Left ventricle myocardium inferior (tissue), 1 donor: ENCODE measurements around the gene SLC44A5. TPM values are rescaled to one million over a fixed set of nuclear protein-coding genes. Genes with fewer than 3 reads are reported as not detected.

Source experiments
- DNase-seq: peaks from one replicate; pipeline ENCODE4 v3.0.0-alpha.2; 2020
- H3K27ac ChIP-seq: fragments of 200-600 bp; replicated peaks from 2 replicates; pipeline ENCODE4 v1.8.0; 2021
- H3K27me3 ChIP-seq: fragments of 200-600 bp; 2 replicates; pipeline ENCODE4 v1.8.0; 2021; ENCODE audit warnings: low read depth
- H3K36me3 ChIP-seq: fragments of 200-600 bp; 2 replicates; pipeline ENCODE4 v1.8.0; 2021
- H3K4me1 ChIP-seq: fragments of 200-600 bp; 2 replicates; pipeline ENCODE4 v1.8.0; 2021
- H3K4me3 ChIP-seq: fragments of 200-600 bp; 2 replicates; pipeline ENCODE4 v1.8.0; 2021; ENCODE audit warnings: mild to moderate bottlenecking, moderate library complexity
- H3K9me3 ChIP-seq: fragments of 200-600 bp; replicated peaks from 2 replicates; pipeline ENCODE4 v1.8.0; 2021
- intact Hi-C: fragments of 100-400 bp; cut with micrococcal nuclease; formaldehyde crosslinking; loops from one replicate; pipeline ENCODE4 v1.11.0; 2022
- total RNA-seq: library from RNA; stranded (reverse); fragmentation: NEBNext Ultra II Directional; extraction: Animal tissue kit (Norgen Biotek cat#: 25700); gene quantifications from one replicate; pipeline ENCODE4 v1.2.1, GENCODE V29; 2021
- TF ChIP-seq, protein P1 (sequence below): fragments of 200-600 bp; IDR thresholded peaks from 2 replicates; pipeline ENCODE4 v1.8.0; 2021; ENCODE audit warnings: antibody characterized with exemption, mild to moderate bottlenecking, borderline replicate concordance
- donor health status: DM: no; HTN: yes; CAD: no; lungs with severe emphysema.

Gene SLC44A5
- total RNA-seq, 1 donor from 2014 or later: 0.58 TPM

DNA sequence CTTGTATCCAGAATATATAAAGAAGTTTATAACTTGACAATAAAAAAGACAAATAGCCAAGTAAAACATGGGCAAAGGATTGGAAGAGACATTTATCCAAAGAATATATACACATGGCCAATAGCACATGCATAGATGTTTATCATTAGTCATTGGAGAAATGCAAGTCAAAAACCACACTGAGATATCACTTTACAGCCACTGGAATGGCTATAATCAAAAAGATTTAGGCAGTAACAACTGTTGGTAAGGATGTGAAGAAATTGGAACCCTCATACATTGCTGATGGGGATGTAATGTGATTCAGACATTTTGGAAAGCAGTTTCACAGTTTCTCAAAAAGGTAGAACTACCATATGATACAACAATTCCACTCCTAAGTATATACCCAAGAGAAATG is 51.1 kb downstream of the SLC44A5 start:
- Histone ChIP-seq H3K27me3 (no peaks in the 10 kb centered on the region), H3K27ac (no peak overlapping the region), H3K9me3 (peaks cover 7% of the 10 kb centered on the region), H3K36me3 (no peaks in the 10 kb centered on the region), H3K4me3 (no peak overlapping the region), H3K4me1 (no peaks in the 10 kb centered on the region)
- intact Hi-C loops: no loop called here
- no peak for DNase-seq
- TF ChIP-seq, protein P1, sequence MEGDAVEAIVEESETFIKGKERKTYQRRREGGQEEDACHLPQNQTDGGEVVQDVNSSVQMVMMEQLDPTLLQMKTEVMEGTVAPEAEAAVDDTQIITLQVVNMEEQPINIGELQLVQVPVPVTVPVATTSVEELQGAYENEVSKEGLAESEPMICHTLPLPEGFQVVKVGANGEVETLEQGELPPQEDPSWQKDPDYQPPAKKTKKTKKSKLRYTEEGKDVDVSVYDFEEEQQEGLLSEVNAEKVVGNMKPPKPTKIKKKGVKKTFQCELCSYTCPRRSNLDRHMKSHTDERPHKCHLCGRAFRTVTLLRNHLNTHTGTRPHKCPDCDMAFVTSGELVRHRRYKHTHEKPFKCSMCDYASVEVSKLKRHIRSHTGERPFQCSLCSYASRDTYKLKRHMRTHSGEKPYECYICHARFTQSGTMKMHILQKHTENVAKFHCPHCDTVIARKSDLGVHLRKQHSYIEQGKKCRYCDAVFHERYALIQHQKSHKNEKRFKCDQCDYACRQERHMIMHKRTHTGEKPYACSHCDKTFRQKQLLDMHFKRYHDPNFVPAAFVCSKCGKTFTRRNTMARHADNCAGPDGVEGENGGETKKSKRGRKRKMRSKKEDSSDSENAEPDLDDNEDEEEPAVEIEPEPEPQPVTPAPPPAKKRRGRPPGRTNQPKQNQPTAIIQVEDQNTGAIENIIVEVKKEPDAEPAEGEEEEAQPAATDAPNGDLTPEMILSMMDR: no peak

DNA sequence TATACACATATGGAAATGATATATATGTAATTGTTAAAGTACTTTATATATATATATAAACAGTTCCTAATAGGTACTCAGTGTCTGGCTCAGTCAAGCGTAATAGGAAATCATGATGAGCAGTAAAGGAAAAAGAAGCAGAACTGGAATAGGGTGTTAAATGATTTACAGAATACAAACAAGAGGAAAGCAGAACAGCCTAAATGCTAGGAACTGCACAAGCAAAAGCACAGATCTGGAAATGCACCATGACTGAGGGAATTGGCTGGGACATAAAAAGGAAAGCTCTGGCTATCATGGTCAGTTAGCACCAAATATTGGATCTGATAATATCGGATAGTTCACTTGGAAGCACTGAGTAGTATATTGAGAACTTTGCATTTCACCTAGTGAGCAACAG is 51.8 kb downstream of the SLC44A5 start:
- Histone ChIP-seq H3K4me1 (no peaks in the 10 kb centered on the region), H3K27me3 (no peaks in the 10 kb centered on the region), H3K4me3 (no peak overlapping the region), H3K9me3 (peaks cover 10% of the 10 kb centered on the region), H3K27ac (no peak overlapping the region), H3K36me3 (no peaks in the 10 kb centered on the region)
- intact Hi-C loops: no loop called here
- TF ChIP-seq, protein P1: no peak
- no peak for DNase-seq

DNA sequence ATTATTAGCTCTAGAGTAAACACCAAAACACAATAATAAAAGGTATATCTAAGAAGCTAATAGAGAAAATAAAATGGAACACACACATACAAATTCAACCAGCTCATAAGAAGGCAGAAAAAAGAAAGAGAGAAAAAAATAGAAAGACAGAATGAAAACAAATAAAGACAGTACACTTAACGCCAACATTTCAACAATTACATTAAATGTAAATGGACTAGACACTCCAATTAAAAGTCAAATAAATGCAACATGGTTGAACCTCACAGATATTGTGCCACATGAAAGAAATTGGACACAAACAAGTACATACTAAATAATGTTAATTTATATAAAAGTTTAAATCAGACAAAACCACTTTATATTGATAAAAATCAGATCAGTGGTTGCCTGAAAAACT is 56.0 kb downstream of the SLC44A5 start:
- Histone ChIP-seq H3K4me3 (no peak overlapping the region), H3K27ac (no peak overlapping the region), H3K9me3 (peaks cover 10% of the 10 kb centered on the region), H3K27me3 (no peaks in the 10 kb centered on the region), H3K36me3 (no peaks in the 10 kb centered on the region), H3K4me1 (no peaks in the 10 kb centered on the region)
- TF ChIP-seq, protein P1: no peak
- DNase-seq: no peak
- intact Hi-C loops: no loop called here

DNA sequence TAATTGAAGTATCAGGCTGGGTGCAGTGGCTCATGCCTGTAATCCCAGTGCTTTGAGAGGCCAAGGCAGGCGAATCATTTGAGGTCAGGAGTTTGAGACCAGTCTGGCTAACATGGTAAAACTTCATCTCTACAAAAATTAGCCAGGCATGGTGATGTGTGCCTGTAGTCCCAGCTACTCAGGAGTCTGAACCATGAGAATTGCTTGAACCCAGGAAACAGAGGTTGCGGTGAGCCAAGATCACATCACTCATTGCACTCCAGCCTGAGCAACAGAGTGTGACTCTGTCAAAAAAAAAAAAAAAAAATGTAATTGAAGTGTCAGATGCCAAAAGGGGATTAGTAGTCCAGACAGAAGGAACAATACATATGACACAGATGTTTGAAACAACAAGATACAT is 56.7 kb downstream of the SLC44A5 start:
- no peaks in the 10 kb centered on the region for H3K27me3 ChIP-seq
- no peaks in the 10 kb centered on the region for H3K4me1 ChIP-seq
- H3K36me3 ChIP-seq: no peaks in the 10 kb centered on the region
- TF ChIP-seq, protein P1: no peak
- intact Hi-C loops: no loop called here
- H3K27ac ChIP-seq: no peak overlapping the region
- H3K9me3 ChIP-seq: peaks cover 10% of the 10 kb centered on the region
- no peak for DNase-seq
- H3K4me3 ChIP-seq: no peak overlapping the region

DNA sequence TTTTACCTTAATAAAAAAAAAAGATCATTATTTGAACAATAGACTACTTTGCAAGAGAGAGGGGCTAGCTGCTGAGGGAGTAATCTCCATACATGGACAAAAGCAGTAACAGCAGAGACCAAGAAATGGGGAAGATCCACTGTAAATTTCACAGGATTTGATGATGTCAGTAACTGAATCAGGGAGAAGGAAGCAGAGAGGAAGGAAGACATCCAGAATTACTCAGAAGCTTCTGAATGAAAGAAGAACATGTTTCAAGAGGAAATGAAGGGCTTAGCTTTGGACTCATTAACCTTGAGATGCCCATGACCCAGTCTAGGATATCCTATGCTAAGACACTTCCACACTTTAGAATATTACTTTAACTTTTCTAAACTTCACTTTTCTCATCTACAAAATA is 60.4 kb downstream of the SLC44A5 start:
- peaks cover 10% of the 10 kb centered on the region for H3K9me3 ChIP-seq
- H3K27me3 ChIP-seq: no peaks in the 10 kb centered on the region
- intact Hi-C loops: no loop called here
- no peak for DNase-seq
- H3K4me3 ChIP-seq: no peak overlapping the region
- no peaks in the 10 kb centered on the region for H3K4me1 ChIP-seq
- no peak overlapping the region for H3K27ac ChIP-seq
- TF ChIP-seq, protein P1: no peak
- no peaks in the 10 kb centered on the region for H3K36me3 ChIP-seq
